GM19099 (cell line): ENCODE data around the gene TMEM101.

Experiments
- POLR2A ChIP-seq: IDR thresholded peaks from 3 replicates; pipeline ENCODE4 v1.6.1; 2011; ENCODE audit warnings: low read depth; ENCODE audit not compliant: insufficient read length; ENCODE audit errors: extremely low read depth

Gene TMEM101

GRCh38 chr17:43986225-43986981 lies 28.4 kb downstream of the TMEM101 start:
- no peak for TF ChIP-seq POLR2A

DNA sequence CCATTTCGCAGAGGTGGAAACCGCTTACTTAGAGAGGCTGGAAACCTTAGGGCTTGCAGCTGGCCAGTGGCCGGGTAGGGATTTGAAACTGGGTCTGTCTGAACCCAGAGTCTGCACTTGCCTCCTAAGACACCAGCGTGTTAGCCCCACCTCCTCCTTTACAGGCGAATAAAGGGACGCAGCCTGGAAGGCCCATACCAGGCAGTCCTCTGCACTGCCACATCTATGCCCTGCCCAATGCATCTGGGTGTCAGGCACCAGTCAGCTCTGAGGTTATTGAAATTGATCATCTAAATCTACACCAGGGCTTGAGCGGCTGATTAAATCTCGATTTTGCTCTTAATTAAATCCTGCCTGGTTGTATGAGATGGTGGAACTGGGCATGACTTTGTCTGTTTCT lies 30.2 kb downstream of the TMEM101 start:
- no peak for TF ChIP-seq POLR2A

GRCh38 chr17:43983515-43984411 lies 31.0 kb downstream of the TMEM101 start:
- no peak for TF ChIP-seq POLR2A

DNA sequence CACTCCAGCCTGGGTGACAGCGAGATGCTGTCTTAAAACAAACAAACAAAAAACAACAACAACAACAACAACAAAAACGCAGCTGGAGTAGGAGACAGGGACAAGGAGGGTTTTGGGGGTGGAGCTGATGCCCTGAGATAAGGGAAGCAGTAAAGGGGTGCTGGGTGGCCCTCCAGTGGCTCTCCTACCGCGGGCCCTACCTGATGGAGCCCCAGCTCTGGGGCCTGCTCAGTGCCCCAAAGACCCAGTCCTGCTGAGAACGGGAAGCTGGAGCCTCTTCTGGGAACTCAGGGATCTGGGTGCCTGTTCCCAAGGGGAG lies 31.6 kb downstream of the TMEM101 start:
- TF ChIP-seq POLR2A = no peak

DNA sequence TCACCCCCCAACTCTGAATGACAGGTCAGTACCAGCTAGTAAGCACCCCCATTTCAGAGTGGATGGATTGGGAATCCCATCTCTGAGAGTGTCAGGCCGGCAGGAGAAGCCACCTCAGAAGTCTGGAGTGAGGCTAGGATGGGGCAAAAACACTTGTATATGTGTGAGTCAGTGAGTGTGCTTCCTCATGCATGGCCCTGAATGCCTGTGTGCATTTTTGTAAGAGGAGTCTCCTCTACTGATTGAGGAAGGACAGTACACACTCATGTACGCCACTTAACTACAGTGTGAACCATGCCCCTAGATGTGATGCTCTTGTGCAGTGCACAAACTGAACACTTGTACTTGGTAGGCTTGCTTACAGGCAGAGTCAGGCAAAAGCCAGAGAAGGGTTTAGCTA lies 32.6 kb downstream of the TMEM101 start:
- TF ChIP-seq POLR2A = no peak

- no peak for TF ChIP-seq POLR2A
Observed at GRCh38 chr17:43979671-43980070, 35.1 kb downstream of the TMEM101 start.

DNA sequence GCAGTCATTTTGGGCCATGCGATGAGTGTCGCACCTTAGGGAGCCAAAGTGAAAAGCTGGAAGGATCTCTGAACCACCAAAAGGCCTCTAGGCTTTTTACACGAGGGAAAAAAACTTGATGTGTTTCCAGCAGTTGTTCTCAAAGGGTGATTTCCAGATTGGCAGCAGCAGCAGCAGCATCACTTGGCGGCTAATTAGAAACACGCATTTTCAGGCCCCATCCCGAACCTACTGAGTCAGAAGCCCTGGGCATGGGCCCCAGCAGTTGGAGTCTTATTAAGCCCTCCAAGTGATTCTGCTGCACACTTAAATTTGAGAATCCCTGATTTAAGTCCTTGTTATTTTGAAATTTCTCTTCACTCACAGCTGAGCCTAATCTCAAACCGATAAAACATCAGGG lies 35.8 kb downstream of the TMEM101 start:
- TF ChIP-seq POLR2A = no peak

DNA sequence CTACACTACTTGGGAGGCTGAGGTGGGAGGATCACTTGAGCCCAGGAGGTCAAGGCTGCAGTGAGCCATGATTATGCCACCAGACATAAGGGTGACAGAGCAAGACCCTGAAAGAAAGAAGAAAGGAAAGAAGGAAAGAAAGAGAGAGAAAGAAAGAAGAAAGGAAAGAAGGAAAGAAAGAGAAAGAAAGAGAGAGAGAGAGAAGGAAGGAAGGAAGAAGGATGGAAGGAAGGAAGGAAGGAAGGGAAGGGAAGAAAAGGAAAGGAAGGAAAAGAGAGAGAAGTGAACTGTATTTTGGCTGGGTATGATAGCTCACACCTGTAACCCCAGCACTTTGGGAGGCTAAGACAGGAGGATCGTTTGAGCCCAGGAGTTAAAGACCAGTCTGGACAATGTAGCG lies 36.7 kb downstream of the TMEM101 start:
- TF ChIP-seq POLR2A = no peak

DNA sequence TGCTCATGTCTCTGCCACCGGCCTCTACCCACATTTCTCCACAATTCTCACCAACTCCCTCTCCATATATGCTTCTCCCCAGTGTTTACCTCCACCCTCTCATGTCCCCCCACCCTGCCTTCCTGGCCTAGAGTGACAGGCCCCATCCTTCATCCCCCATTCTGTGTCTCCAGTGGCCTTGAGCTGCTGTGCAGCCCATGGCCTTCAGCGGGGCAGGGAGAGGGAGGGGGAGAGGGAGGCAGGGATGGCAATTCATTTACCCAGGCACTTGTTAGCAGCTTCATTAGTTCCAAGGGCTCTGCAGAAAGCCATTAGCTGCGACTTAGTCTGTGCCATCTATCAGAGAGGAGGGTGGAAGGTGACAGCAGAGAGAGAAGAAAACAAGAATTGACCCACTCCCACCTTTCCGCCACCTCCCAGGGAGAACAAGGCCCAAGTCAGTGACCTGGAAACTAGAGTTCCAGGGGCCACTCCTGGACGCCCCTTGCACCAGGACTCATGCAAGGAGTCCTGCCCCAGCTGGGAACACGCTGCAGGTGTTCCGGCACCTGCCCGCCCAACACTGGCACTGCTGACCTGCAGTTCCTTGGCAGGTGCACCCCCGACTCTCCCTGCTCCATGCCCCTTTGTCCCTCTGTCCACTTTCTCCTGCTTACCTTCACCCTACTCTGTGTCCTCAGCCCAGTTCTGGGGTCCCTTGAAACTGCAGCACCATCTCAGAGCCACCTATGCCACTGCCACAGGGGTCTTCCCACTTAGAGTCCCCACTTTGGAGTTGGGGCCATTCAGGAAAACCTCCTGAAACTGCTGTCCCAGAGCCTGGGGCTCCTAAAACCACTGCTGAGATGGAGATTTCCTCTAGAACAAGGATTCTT lies 37.6 kb downstream of the TMEM101 start:
- TF ChIP-seq POLR2A = no peak

- TF ChIP-seq POLR2A = no peak
Observed at GRCh38 chr17:43975898-43976297, 38.9 kb downstream of the TMEM101 start.

- no peak for TF ChIP-seq POLR2A
Observed at GRCh38 chr17:43974382-43975266, 40.1 kb downstream of the TMEM101 start.

DNA sequence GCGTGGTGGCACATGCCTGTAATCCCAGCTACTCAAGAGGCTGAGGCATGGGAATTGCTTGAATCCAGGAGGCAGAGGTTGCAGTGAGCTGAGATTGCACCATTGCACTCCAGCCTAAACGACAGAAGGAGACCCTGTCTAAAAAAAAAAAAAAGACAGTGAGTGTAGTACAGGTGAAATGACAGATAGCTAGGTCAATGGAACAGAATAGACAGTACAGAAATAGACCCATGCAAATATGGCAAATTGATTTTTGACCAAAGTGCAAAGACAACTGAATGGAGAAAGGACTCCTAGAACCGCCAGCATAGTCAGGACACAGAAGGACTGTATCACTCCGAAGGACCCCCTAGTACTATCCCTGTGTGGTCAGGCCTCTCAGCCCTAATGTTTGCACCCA lies 44.4 kb downstream of the TMEM101 start:
- TF ChIP-seq POLR2A = no peak

- TF ChIP-seq POLR2A = no peak
Observed at GRCh38 chr17:43967251-43967875, 47.4 kb downstream of the TMEM101 start.

DNA sequence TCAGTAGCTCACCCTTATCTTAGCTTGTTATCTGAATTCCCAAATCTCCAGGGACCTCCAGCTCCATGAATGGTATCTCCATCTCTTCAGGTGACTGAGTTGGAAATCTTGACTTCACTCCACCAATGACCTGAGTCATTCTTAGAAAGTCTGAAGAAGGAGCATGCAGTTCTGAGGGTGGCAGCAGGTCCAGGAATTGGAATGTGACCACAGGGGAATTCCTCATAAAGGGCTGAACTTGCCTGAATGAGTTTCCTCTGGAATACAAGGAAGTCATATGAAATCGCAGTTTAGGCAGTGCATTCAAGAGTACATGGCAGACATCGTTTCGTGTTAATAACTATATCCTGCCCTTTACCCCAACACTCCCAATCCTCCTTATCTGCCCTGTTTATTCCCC lies 48.5 kb downstream of the TMEM101 start:
- TF ChIP-seq POLR2A = no peak

DNA sequence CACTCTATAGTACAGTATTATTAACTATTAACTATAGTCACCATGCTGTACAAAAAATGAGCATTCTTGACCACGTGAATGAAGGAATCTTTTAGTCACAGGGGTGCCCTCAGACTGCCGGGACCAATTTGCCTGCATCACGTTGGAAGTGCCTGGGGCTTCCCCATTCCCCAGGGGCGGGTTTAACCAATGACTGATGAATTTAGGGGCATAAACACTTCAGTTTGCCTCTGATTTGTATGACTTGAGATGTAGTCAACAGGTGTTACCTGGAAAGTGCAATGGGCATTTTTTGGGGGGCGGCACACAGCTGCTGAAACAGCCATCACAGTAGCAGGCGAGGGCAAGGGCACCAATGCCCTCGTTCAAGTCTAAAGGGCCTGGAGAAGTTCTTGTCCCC lies 52.3 kb downstream of the TMEM101 start:
- no peak for TF ChIP-seq POLR2A

DNA sequence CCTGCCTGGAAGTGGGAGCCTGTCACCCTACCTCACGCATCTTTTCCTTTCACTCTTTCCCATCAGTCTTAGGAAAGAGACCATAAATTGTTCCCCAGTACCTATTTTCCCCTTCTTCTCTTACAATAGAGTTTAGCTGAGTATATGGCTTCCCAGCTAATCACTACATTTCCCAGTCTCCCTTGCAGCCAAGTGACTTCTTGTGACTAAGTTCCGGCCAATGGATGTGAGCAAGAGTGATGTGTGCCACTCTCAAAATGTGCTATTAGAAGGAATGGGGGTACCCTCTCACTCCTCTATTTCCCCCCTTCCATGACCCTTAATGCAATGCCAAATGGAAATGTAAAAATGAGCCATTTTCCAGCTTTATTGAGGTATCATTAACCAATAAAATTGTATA lies 52.8 kb downstream of the TMEM101 start:
- no peak for TF ChIP-seq POLR2A
